Endothelial cell of umbilical vein (primary cell): ENCODE results near the gene LENEP. TPM values are rescaled to one million over a fixed set of nuclear protein-coding genes. Genes with fewer than 3 reads are reported as not detected.

Source experiments
- BruUV-seq: library from RNA; stranded (reverse); fragments of 400-500 nt; replicated peaks from 2 replicates; lab custom pipeline; 2021; lab: Mats Ljungman, UMichigan
- CTCF ChIA-PET: fragments of 300-600, 350-600 bp; sonication (Branson Sonifier 250); formaldehyde crosslinking; loops from one replicate; lab custom pipeline; 2021; ENCODE audit warnings: antibody characterized with exemption, inconsistent platforms; lab: Charles Lee
- POLR2A ChIA-PET: fragments of 300-600, 350-600 bp; sonication (Branson Sonifier 250); formaldehyde crosslinking; loops from one replicate; lab custom pipeline; 2021; ENCODE audit warnings: antibody characterized with exemption, inconsistent platforms; lab: Charles Lee
- DNase-seq: peaks from one replicate; pipeline ENCODE4 v3.0.0-alpha.2; 2011; ENCODE audit warnings: low read depth, low spot score
- FAIRE-seq: peaks from 2 replicates; lab custom pipeline; 2011; peaks lifted over from hg19 to GRCh38; lab: Jason Lieb, UNC
- H2AFZ ChIP-seq: 2 replicates; pipeline ENCODE4 v1.6.0; 2012; ENCODE audit warnings: low read depth, low read length, control low read depth, inconsistent platforms
- H3K27ac ChIP-seq: 2 replicates; pipeline ENCODE4 v1.5.1; 2011; ENCODE audit warnings: low read depth, mild to moderate bottlenecking, control low read depth, low read length, moderate library complexity; ENCODE audit not compliant: insufficient read depth
- H3K27me3 ChIP-seq, 2 experiments: 2 replicates each; pipeline versions ENCODE4 v1.6.0 to v1.6.1; 2011; ENCODE audit warnings: low read length in 2 of 2, mixed read lengths in 1 of 2; ENCODE audit not compliant: control insufficient read depth in 2 of 2, insufficient read depth in 2 of 2
- H3K36me3 ChIP-seq, 2 experiments: 2 replicates in 1 of 2; 3 replicates in 1 of 2; pipeline ENCODE4 v1.5.1; 2011; ENCODE audit warnings: low read length in 2 of 2, mild to moderate bottlenecking in 1 of 2, moderate library complexity in 1 of 2; ENCODE audit not compliant: control insufficient read depth in 2 of 2, insufficient read depth in 2 of 2; ENCODE audit errors: extremely low read depth in 1 of 2
- H3K4me1 ChIP-seq: 3 replicates; pipeline ENCODE4 v1.5.1; 2011; ENCODE audit warnings: mild to moderate bottlenecking, low read length; ENCODE audit not compliant: control insufficient read depth, insufficient read depth; ENCODE audit errors: extremely low read depth
- H3K4me2 ChIP-seq: 2 replicates; pipeline ENCODE4 v1.6.1; 2011; ENCODE audit warnings: low read length, control low read depth, mixed read lengths; ENCODE audit not compliant: insufficient read depth
- H3K4me3 ChIP-seq, 3 experiments: fragments of 200-600 bp in 1 of 3; sonication (generic), shearing (Covaris generic) in 1 of 3; replicated peaks in 1 of 3; 2 replicates each; pipeline ENCODE4 v1.5.1; 2011 to 2016; ENCODE audit warnings: control low read depth in 3 of 3, low read length in 3 of 3, mild to moderate bottlenecking in 2 of 3, inconsistent platforms in 1 of 3, low read depth in 1 of 3, moderate library complexity in 1 of 3; ENCODE audit not compliant: insufficient read depth in 1 of 3
- H3K79me2 ChIP-seq: 2 replicates; pipeline ENCODE4 v1.6.0; 2012; ENCODE audit warnings: low read length, inconsistent platforms; ENCODE audit not compliant: control insufficient read depth, insufficient read depth
- H3K9ac ChIP-seq: replicated peaks from 2 replicates; pipeline ENCODE3; 2011; ENCODE audit warnings: low read length, control low read depth; ENCODE audit not compliant: insufficient read depth; ENCODE audit errors: extremely low read depth
- H3K9me1 ChIP-seq: replicated peaks from 3 replicates; pipeline ENCODE4 v1.6.0; 2011; ENCODE audit warnings: mild to moderate bottlenecking, low read length; ENCODE audit not compliant: control insufficient read depth, insufficient read depth; ENCODE audit errors: extremely low read depth
- H3K9me3 ChIP-seq: replicated peaks from 2 replicates; pipeline ENCODE4 v1.5.1; 2012; ENCODE audit warnings: low read length, inconsistent platforms; ENCODE audit not compliant: control insufficient read depth, insufficient read depth
- H4K20me1 ChIP-seq: replicated peaks from 2 replicates; pipeline ENCODE3; 2011; ENCODE audit warnings: mild to moderate bottlenecking, low read length; ENCODE audit not compliant: control insufficient read depth, insufficient read depth; ENCODE audit errors: extremely low read depth
- EZH2 ChIP-seq: IDR thresholded peaks from 2 replicates; pipeline ENCODE4 v1.6.1; 2012; ENCODE audit warnings: borderline replicate concordance, low read depth, mild to moderate bottlenecking, moderate library complexity, low read length, inconsistent platforms; ENCODE audit not compliant: severe bottlenecking
- FOS ChIP-seq: IDR thresholded peaks from 2 replicates; pipeline ENCODE4 v1.6.1; 2011; ENCODE audit warnings: mild to moderate bottlenecking, low read length, moderate library complexity, borderline replicate concordance; ENCODE audit not compliant: insufficient read depth
- GATA2 ChIP-seq: IDR thresholded peaks from 2 replicates; pipeline ENCODE4 v1.7.0; 2011; ENCODE audit warnings: low read depth, mild to moderate bottlenecking, moderate library complexity, mixed read lengths, low read length; ENCODE audit not compliant: insufficient read length, insufficient read depth
- JUN ChIP-seq: IDR thresholded peaks from 2 replicates; pipeline ENCODE4 v1.6.1; 2011; ENCODE audit warnings: borderline replicate concordance, low read depth; ENCODE audit not compliant: insufficient read length, insufficient read depth
- MYC ChIP-seq: IDR thresholded peaks from one replicate; pipeline ENCODE4 v1.6.1; 2011; ENCODE audit warnings: mild to moderate bottlenecking, low read depth, low read length
- POLR2A ChIP-seq: IDR thresholded peaks from 2 replicates; pipeline ENCODE4 v1.6.1; 2012; ENCODE audit warnings: low read depth, mild to moderate bottlenecking, control low read depth, low read length
- POLR2AphosphoS5 ChIP-seq: IDR thresholded peaks from 2 replicates; pipeline ENCODE4 v1.6.1; 2012; ENCODE audit warnings: low read depth, mild to moderate bottlenecking, control low read depth, low read length, moderate library complexity; ENCODE audit not compliant: insufficient read depth
- dilution Hi-C: fragments of 300-500 bp; cut with MboI; formaldehyde crosslinking; loops from one replicate; pipeline ENCODE4 v1.15.0; 2019; ENCODE audit warnings: low sequenced_read_pairs; ENCODE audit not compliant: extremely low pct_ligation_motif_present
- intact Hi-C: fragments of 100-400 bp; cut with micrococcal nuclease; formaldehyde crosslinking; loops from one replicate; pipeline ENCODE4 v1.10.0; 2022
- polyA plus RNA-seq, 4 experiments: library from polyadenylated mRNA; depleted of rRNA in 3 of 4; stranded (reverse) in 3 of 4; unstranded in 1 of 4; fragments of >200 nt; gene quantifications; 2 replicates each; pipeline versions ENCODE4 v1.2.1 to v1.2.3, GENCODE V29; 2011 to 2012; ENCODE audit warnings: missing spikeins in 1 of 4
- total RNA-seq: library from RNA; stranded (reverse); gene quantifications from 2 replicates; pipeline ENCODE4 v1.2.3, GENCODE V29; 2021
- TF ChIP-seq, protein P1 (sequence below): IDR thresholded peaks from 2 replicates; pipeline ENCODE4 v1.6.1; 2011; ENCODE audit not compliant: insufficient read depth, insufficient read length
- TF ChIP-seq, protein P2 (sequence below), 2 donors: IDR thresholded peaks; 1 replicate in 1 of 2; 2 replicates in 1 of 2; pipeline ENCODE4 v1.5.1; 2011; ENCODE audit warnings: low read length in 2 of 2, mild to moderate bottlenecking in 2 of 2, moderate library complexity in 2 of 2, control low read depth in 1 of 2, inconsistent platforms in 1 of 2, low read depth in 1 of 2; ENCODE audit not compliant: insufficient read depth in 1 of 2; ENCODE audit errors: extremely low read depth in 1 of 2

LENEP gene
- total and polyA plus RNA-seq, 2 donors (not counting 3 experiments of a cell fraction or from before 2014, with no cell fraction given): 0.64 TPM; not detected in 1

DNA sequence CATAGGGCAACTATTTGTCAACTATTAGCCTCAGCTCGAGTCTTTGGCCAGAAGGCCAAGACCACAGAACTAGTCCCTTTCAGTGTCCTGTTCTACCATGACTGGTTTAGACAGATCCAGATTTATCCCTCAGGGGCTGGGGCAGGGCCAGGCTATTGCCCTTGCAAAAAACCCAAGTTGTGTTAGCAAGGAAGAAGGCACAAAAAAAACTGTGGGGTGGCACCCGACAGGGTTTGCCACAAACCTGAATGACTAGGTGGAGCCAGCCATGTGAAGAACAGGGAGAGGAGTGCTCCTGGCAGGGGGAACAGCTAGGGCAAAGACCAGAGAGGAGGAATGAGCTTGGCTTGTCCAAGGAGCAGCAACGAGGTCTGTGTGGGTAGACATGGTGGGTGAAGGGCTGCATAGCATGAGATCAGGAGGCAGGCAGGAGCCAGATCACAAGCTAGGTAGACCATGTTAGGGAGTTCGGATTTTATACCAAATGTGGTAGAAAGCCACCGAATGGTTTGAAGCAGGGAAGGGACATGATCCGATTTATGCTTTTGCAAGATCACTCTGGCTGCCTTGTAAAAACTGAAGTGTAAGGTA, 44.6 kb downstream of the LENEP start:
- Histone ChIP-seq H3K9me3 (no peaks in the 10 kb centered on the region), H3K4me3 (no peak overlapping the region), H3K27me3 (peaks cover 0 to 5% of the 10 kb centered on the region in 2 experiments), H3K36me3 (no peaks in the 10 kb centered on the region), H3K27ac (no peak overlapping the region), H3K79me2 (no peaks in the 10 kb centered on the region), H4K20me1 (no peaks in the 10 kb centered on the region), H3K9ac (no peak overlapping the region), H3K9me1 (no peaks in the 10 kb centered on the region), H3K4me2 (no peak overlapping the region), H3K4me1 (peaks cover 4% of the 10 kb centered on the region), H2AFZ (no peak overlapping the region)
- FAIRE-seq: no peak
- DNase-seq: no peak
- no TSS peak for BruUV-seq
- ChIA-PET CTCF (interaction anchor here (1.2 to 3.2 kb wide), 2 partner anchors 21 to 24 kb away, joined by 4 to 20 read pairs; no protein-coding TSS in a partner anchor), POLR2A (interaction anchor here (0.7 kb wide), 1 partner anchor 402 kb away, joined by 7 read pairs; no protein-coding TSS in a partner anchor)
- TF ChIP-seq GATA2: no peak
- TF ChIP-seq EZH2: no peak
- TF ChIP-seq, protein P1, sequence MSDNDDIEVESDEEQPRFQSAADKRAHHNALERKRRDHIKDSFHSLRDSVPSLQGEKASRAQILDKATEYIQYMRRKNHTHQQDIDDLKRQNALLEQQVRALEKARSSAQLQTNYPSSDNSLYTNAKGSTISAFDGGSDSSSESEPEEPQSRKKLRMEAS: no peak
- TF ChIP-seq POLR2AphosphoS5: no peak
- no peak for TF ChIP-seq FOS
- no peak for TF ChIP-seq POLR2A
- TF ChIP-seq JUN: no peak
- TF ChIP-seq, protein P2, sequence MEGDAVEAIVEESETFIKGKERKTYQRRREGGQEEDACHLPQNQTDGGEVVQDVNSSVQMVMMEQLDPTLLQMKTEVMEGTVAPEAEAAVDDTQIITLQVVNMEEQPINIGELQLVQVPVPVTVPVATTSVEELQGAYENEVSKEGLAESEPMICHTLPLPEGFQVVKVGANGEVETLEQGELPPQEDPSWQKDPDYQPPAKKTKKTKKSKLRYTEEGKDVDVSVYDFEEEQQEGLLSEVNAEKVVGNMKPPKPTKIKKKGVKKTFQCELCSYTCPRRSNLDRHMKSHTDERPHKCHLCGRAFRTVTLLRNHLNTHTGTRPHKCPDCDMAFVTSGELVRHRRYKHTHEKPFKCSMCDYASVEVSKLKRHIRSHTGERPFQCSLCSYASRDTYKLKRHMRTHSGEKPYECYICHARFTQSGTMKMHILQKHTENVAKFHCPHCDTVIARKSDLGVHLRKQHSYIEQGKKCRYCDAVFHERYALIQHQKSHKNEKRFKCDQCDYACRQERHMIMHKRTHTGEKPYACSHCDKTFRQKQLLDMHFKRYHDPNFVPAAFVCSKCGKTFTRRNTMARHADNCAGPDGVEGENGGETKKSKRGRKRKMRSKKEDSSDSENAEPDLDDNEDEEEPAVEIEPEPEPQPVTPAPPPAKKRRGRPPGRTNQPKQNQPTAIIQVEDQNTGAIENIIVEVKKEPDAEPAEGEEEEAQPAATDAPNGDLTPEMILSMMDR (IDR thresholded peaks at IDR 0.05; ENCODE audit: extremely low read depth in 1 of 2, insufficient read depth in 1 of 2, low read depth in 1 of 2, low read length in 2 of 2): no peak
- TF ChIP-seq MYC: no peak
- intact Hi-C loops (no loop called here), dilution Hi-C loops (no loop called here)
